ENCODE data around the gene B4GALT5. TPM values are rescaled to one million over a fixed set of nuclear protein-coding genes. Genes with fewer than 3 reads are reported as not detected.

B4GALT5 gene
- total RNA-seq, 1 experiment from 2014 or later = 92.5 TPM

GRCh38 chr20:49679634-49680033 is 34.0 kb downstream of the B4GALT5 start:
- intact Hi-C loops (cut with micrococcal nuclease) = loop anchor here (5.0 kb wide), 1 partner anchor 33 kb away; the partner anchor contains the start of gene B4GALT5
- Histone ChIP-seq H3K9me2 (ENCODE audit: insufficient read depth) (no peaks in the 10 kb centered on the region), H3K4me3 (replicated peaks in 1 of 2; ENCODE audit: low read depth in 1 of 2, low read length in 2 of 2) (no peak overlapping the region), H3K27ac (ENCODE audit: low read depth, low read length) (peak overlapping the region; percentile 90), H3K4me2 (ENCODE audit: low read length) (peak overlapping the region; percentile 80), H3K4me1 (ENCODE audit: control insufficient read depth in 1 of 2, insufficient read depth in 2 of 2, low read length in 2 of 2) (peaks cover 76 to 86% of the 10 kb centered on the region in 2 experiments), H4K20me1 (ENCODE audit: insufficient read depth) (peaks cover 6% of the 10 kb centered on the region; the same call in 1 of the 2 replicates), H3K27me3 (ENCODE audit: insufficient read depth, low read length) (no peaks in the 10 kb centered on the region), H3K9me3 (ENCODE audit: control insufficient read depth in 1 of 2, insufficient read depth in 1 of 2, low read depth in 1 of 2, low read length in 2 of 2) (no peaks in the 10 kb centered on the region), H3K36me3 (ENCODE audit: control insufficient read depth in 1 of 2, insufficient read depth in 2 of 2, low read length in 2 of 2) (no peaks in the 10 kb centered on the region), H2AFZ (ENCODE audit: low read depth, low read length, poor library complexity, severe bottlenecking) (no peak overlapping the region), H3K9ac (ENCODE audit: low read length) (no peak overlapping the region), H3K79me2 (ENCODE audit: insufficient read depth, low read length) (peaks cover 100% of the 10 kb centered on the region)
- ATAC-seq = no peak
- RAD21 ChIA-PET (ENCODE audit: low non-redundant PET in 1 of 2, low total read pairs in 2 of 2, uncharacterized antibody in 2 of 2, unreplicated experiment in 2 of 2) = interaction anchor here in 1 of 2 experiments (0.6 kb wide), 1 partner anchor 52 kb away, joined by 4 read pairs; no protein-coding TSS in a partner anchor
- no TSS peak for BruUV-seq (replicated peaks)
- POLR2A ChIA-PET = interaction anchor here (1.6 to 2.4 kb wide), 2 partner anchors 11 to 15 kb away, joined by 5 to 11 read pairs; no protein-coding TSS in a partner anchor
- no peak for TF ChIP-seq ELF1 (IDR thresholded peaks at IDR 0.05; ENCODE audit: borderline replicate concordance, low read depth)
- no peak for TF ChIP-seq MAX (IDR thresholded peaks at IDR 0.05)
- no peak for TF ChIP-seq SRF (IDR thresholded peaks at IDR 0.05; ENCODE audit: low read depth)
- TF ChIP-seq EGR1 (IDR thresholded peaks at IDR 0.05; ENCODE audit: low read depth) = no peak
- no peak for TF ChIP-seq CTCF (IDR thresholded peaks at IDR 0.05 in 2 of 3, conservative IDR thresholded peaks at IDR 0.05 in 1 of 3; ENCODE audit: borderline replicate concordance in 1 of 3, insufficient read depth in 1 of 3, low read depth in 2 of 3, low read length in 2 of 3)
- TF ChIP-seq CBX3 (IDR thresholded peaks at IDR 0.05; ENCODE audit: low read depth) = no peak
- no peak for TF ChIP-seq EZH2phosphoT487 (IDR thresholded peaks at IDR 0.05; ENCODE audit: borderline replicate concordance)
- TF ChIP-seq YY1 (IDR thresholded peaks at IDR 0.05; ENCODE audit: extremely low read depth, insufficient replicate concordance, low read depth, low read length) = no peak
- no peak for TF ChIP-seq SIN3A (IDR thresholded peaks at IDR 0.05; ENCODE audit: low read depth)
- CTCF ChIA-PET = interaction anchor here (1.0 to 1.6 kb wide), 3 partner anchors 13 to 285 kb away, joined by 3 to 5 read pairs (median 4); no protein-coding TSS in a partner anchor
- no peak for DNase-seq (ENCODE audit: low read depth, low spot score)
